MM.1S (cell line): Measurements from ENCODE around the gene PARK7.
"Not testable (repeated sequence)": the region's sequence is repeated elsewhere in the genome, so short reads cannot be mapped to it uniquely, and the experiment has no call there.

Source experiments
- DNase-seq: peaks from one replicate; pipeline ENCODE4 v3.0.0-alpha.2; 2015
- H2AFZ ChIP-seq: fragments of 300-600 bp; sonication (generic); 2 replicates; pipeline ENCODE4 v1.6.0; 2016; ENCODE audit warnings: antibody characterized with exemption, low read length
- H3F3A ChIP-seq: fragments of 300-600 bp; sonication (generic); 2 replicates; pipeline ENCODE4 v1.6.1; 2016; ENCODE audit warnings: mild to moderate bottlenecking, antibody characterized with exemption, low read length, moderate library complexity, mixed read lengths; ENCODE audit not compliant: insufficient read depth
- H3K27ac ChIP-seq: fragments of 300-600 bp; sonication (generic); 2 replicates; pipeline ENCODE4 v1.5.1; 2016; ENCODE audit warnings: mild to moderate bottlenecking, low read length
- H3K27me3 ChIP-seq: fragments of 300-600 bp; sonication (generic); replicated peaks from 2 replicates; pipeline ENCODE4 v1.6.0; 2016; ENCODE audit warnings: low read length; ENCODE audit not compliant: insufficient read depth
- H3K36me3 ChIP-seq: fragments of 300-600 bp; sonication (generic); replicated peaks from 2 replicates; pipeline ENCODE4 v1.6.1; 2016; ENCODE audit warnings: mild to moderate bottlenecking, low read length, mixed read lengths; ENCODE audit not compliant: insufficient read depth
- H3K4me1 ChIP-seq: fragments of 300-600 bp; sonication (generic); 2 replicates; pipeline ENCODE4 v1.6.1; 2016; ENCODE audit warnings: low read length, mixed read lengths
- H3K4me2 ChIP-seq: fragments of 300-600 bp; sonication (generic); 2 replicates; pipeline ENCODE4 v1.6.0; 2016; ENCODE audit warnings: low read depth, low read length
- H3K4me3 ChIP-seq: fragments of 300-600 bp; sonication (generic); 2 replicates; pipeline ENCODE4 v1.5.1; 2016; ENCODE audit warnings: low read length, mixed read lengths
- H3K79me2 ChIP-seq: fragments of 300-600 bp; sonication (generic); 2 replicates; pipeline ENCODE4 v1.6.1; 2016; ENCODE audit warnings: mixed run types, low read length, mixed read lengths
- H3K9ac ChIP-seq: fragments of 300-600 bp; sonication (generic); 2 replicates; pipeline ENCODE4 v1.6.1; 2016; ENCODE audit warnings: low read length, mixed read lengths
- H3K9me2 ChIP-seq: fragments of 300-600 bp; sonication (generic); replicated peaks from 2 replicates; pipeline ENCODE4 v1.6.1; 2016; ENCODE audit warnings: mild to moderate bottlenecking, low read length, mixed read lengths; ENCODE audit not compliant: insufficient read depth
- H3K9me3 ChIP-seq: fragments of 300-600 bp; sonication (generic); replicated peaks from 2 replicates; pipeline ENCODE4 v1.6.1; 2016; ENCODE audit warnings: mild to moderate bottlenecking, low read length, mixed read lengths; ENCODE audit not compliant: insufficient read depth
- H4K20me1 ChIP-seq: fragments of 300-600 bp; sonication (generic); 2 replicates; pipeline ENCODE4 v1.6.1; 2016; ENCODE audit warnings: mild to moderate bottlenecking, low read length, moderate library complexity, mixed read lengths; ENCODE audit not compliant: insufficient read depth
- CTCF ChIP-seq: fragments of 300-600 bp; sonication (generic); IDR thresholded peaks from 2 replicates; pipeline ENCODE4 v1.5.1; 2016; ENCODE audit warnings: antibody characterized with exemption, low read length, mixed read lengths
- EZH2 ChIP-seq: fragments of 300-600 bp; sonication (generic); optimal IDR thresholded peaks from 2 replicates; pipeline ENCODE3; 2017; ENCODE audit warnings: low read depth, mild to moderate bottlenecking, antibody characterized with exemption, low read length, mixed read lengths
- EZH2phosphoT487 ChIP-seq: fragments of 300-600 bp; sonication (generic); IDR thresholded peaks from 2 replicates; pipeline ENCODE4 v1.6.1; 2018; ENCODE audit warnings: antibody characterized with exemption, low read length

The PARK7 gene

GRCh38 chr1:7915826-7916500 is 45.5 kb upstream of the PARK7 start:
- Histone ChIP-seq H3K9me3 (no peaks in the 10 kb centered on the region), H3K4me3 (no peak overlapping the region), H3K79me2 (no peaks in the 10 kb centered on the region), H3K27me3 (peaks cover 32% of the 10 kb centered on the region), H3K4me1 (no peaks in the 10 kb centered on the region), H2AFZ (no peak overlapping the region), H3K27ac (no peak overlapping the region), H3K9me2 (no peaks in the 10 kb centered on the region), H4K20me1 (no peaks in the 10 kb centered on the region), H3K9ac (no peak overlapping the region), H3K4me2 (no peak overlapping the region), H3F3A (no peaks in the 10 kb centered on the region), H3K36me3 (no peaks in the 10 kb centered on the region)
- no peak for DNase-seq
- no peak for TF ChIP-seq EZH2phosphoT487
- TF ChIP-seq CTCF: no peak
- no peak for TF ChIP-seq EZH2

DNA sequence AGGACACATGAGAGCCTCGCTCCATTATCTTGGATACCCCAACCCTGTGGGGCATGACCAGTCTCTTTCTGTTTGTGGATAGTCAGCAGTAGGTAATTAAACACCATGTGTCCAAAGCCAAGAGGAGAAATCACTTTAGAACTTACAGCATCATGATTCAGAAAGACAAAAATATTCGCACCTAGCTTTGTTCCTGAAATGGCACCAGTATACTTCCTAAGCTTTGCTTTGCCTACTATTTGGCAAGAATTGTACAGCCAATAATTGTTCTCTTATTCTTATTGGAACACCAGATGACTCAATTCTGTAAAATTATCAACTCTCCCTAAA is 45.0 kb upstream of the PARK7 start:
- Histone ChIP-seq H3K9ac (no peak overlapping the region), H3K4me2 (no peak overlapping the region), H3K4me3 (no peak overlapping the region), H3K36me3 (no peaks in the 10 kb centered on the region), H3K79me2 (no peaks in the 10 kb centered on the region), H3K4me1 (no peaks in the 10 kb centered on the region), H4K20me1 (no peaks in the 10 kb centered on the region), H3K9me2 (no peaks in the 10 kb centered on the region), H3K27me3 (peaks cover 32% of the 10 kb centered on the region), H3K27ac (no peak overlapping the region), H2AFZ (no peak overlapping the region), H3K9me3 (no peaks in the 10 kb centered on the region), H3F3A (no peaks in the 10 kb centered on the region)
- TF ChIP-seq CTCF (no peak), EZH2 (no peak), EZH2phosphoT487 (no peak)
- DNase-seq: no peak

DNA sequence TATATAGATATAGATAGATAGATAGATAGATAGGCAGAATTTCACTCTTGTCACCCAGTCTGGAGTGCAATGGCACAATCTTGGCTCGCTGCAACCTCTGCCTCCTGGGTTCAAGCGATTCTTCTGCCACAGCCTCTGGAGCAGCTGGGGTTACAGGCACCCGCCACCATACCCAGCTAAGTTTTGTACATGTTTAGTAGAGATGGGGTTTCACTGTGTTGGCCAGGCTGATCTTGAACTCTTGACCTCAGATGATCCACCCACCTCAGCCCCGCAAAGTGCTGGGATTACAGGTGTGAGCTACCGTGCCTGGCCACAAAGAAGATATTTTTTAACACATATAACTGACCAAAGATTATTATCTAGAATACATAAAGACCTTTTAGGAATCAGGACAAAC is 43.5 kb upstream of the PARK7 start:
- peaks cover 34% of the 10 kb centered on the region for H3K27me3 ChIP-seq
- not testable (repeated sequence) for H3K9me3 ChIP-seq, H3K4me3 ChIP-seq, H3K27ac ChIP-seq, DNase-seq, H2AFZ ChIP-seq, H3F3A ChIP-seq, H3K4me1 ChIP-seq, H3K36me3 ChIP-seq, H4K20me1 ChIP-seq, H3K9me2 ChIP-seq, H3K9ac ChIP-seq, H3K4me2 ChIP-seq, H3K79me2 ChIP-seq

DNA sequence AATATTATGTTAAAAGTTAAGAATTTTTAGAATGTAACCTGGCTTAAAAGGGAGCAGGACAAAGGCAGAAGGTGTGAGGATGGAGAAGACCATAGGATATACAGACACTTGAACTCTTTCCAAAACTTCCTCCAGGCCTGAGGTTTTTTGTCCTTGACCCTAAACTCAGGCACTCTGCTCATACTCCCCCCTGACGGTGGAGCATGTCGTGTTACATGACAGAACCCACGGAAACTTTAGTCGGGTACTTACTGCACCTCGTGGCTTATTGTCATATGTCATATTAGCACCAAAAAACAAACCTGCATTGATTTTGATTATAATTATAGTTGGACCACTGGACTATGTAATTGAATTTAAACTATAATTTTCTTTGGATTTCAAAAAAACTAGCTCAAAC is 41.6 kb upstream of the PARK7 start:
- no peaks in the 10 kb centered on the region for H4K20me1 ChIP-seq
- H3K9ac ChIP-seq: no peak overlapping the region
- H3F3A ChIP-seq: no peaks in the 10 kb centered on the region
- no peak overlapping the region for H2AFZ ChIP-seq
- no peaks in the 10 kb centered on the region for H3K9me3 ChIP-seq
- no peak for TF ChIP-seq CTCF
- no peak for TF ChIP-seq EZH2
- no peak for TF ChIP-seq EZH2phosphoT487
- H3K36me3 ChIP-seq: no peaks in the 10 kb centered on the region
- H3K9me2 ChIP-seq: no peaks in the 10 kb centered on the region
- no peak for DNase-seq
- H3K27me3 ChIP-seq: peaks cover 43% of the 10 kb centered on the region
- no peak overlapping the region for H3K27ac ChIP-seq
- no peaks in the 10 kb centered on the region for H3K79me2 ChIP-seq
- no peak overlapping the region for H3K4me3 ChIP-seq
- H3K4me2 ChIP-seq: no peak overlapping the region
- no peaks in the 10 kb centered on the region for H3K4me1 ChIP-seq
